GM18511 (cell line): ENCODE data around the gene RASL10B.
"Not testable (repeated sequence)": the region's sequence is repeated elsewhere in the genome, so short reads cannot be mapped to it uniquely, and the experiment has no call there.

Source experiments
- ATAC-seq: cut with Tn5 transposase; IDR thresholded peaks from one replicate; pipeline ENCODE4 v1.9.1; 2021; ENCODE audit warnings: mild to moderate bottlenecking, moderate library complexity; ENCODE audit not compliant: unreplicated experiment

RASL10B gene

GRCh38 chr17:35740997-35741931, 9.8 kb downstream of the RASL10B start:
- ATAC-seq, result no peak

DNA sequence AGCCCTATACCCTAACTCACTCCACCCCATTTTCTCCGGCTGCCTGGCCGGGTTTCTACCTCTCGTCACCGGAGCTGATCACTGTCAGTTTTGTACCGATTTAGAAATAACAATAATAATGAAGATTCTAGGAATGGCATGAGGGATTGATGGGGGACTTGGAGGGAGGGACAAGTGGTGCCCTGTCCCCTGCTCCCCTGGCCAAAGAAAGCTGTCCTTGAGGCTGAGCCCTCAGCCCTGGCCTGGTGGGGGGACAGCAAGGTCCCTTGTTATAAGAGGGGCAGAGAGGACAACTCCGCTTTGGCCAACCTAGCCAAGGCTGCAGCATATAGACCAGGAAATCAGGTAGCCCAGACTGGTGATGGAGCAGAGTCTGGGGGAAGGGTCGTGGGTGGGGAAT, 11.1 kb downstream of the RASL10B start:
- no peak for ATAC-seq

GRCh38 chr17:35742896-35743477, 11.5 kb downstream of the RASL10B start:
- no peak for ATAC-seq

DNA sequence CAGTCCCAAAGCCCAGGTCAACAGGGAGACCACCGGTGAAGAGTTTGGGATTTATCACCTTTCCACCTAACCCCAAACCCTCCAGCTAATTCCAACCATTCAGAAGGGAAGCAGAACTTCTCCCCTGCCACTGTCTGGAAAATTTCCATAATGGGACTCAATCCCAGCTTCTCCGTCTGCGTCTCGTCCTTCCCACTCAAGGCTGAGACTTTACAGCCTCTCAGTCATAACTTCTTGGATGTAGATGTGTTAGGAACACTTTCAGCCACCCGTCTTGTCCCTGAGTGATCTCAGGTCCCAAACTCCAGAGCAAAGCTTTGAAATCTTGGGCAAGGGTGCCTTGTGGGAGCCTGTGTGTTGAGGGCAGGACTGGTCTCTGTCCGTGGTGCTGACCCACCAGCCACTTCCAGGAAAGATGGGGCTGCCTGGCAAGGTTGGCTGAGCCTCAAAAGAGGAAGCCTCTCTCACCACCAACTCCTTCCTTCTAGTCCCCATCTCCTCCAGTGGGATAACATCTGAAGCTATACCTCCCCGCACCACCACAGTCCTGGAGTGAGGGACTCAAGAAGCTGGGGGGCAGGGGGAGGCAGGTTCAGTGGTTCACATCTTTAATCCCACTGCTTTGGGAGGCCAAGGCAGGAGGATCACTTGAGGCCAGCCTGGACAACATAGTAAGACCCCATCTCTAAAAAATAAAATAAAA, 12.3 kb downstream of the RASL10B start:
- no peak for ATAC-seq

DNA sequence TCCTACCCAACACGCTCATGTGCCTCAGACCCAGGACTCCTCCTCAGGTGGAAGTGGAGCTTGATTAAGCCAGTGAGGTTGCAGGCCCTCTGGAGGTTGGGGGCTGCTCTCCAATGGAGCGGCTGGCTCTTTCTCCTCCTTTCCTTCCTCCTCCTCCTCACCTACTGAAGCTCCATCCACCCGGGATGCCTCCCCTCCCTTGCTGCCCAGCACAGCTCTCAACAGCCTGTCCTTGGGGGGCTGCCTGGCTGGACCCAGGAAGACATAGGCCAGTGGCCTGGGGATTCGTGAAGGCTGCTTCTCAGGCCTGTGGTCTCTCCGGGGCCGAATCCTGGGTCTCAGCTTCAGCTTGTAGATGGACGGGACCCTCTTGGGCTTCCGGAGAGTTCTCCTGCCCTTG, 13.4 kb downstream of the RASL10B start:
- ATAC-seq, result no peak

DNA sequence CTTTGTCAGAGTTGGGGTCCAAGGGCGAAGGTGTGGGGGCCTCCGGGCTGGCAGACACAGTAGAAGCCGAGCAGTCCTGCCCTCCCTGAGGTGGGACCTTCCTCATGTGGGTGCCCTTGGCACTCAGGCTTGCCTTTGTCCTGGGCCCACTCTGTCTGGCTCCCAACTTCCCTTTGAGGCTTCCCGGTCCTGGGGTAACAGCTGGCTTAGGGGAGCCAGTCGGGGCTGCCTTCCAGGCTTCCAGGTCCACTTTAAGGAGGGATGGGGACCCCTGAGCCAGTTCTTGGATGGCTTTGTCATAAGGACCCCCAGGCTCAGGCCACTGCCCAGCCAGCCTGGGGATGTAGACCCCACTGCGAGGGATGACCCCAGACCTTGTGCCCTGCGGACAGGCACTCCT, 13.8 kb downstream of the RASL10B start:
- no peak for ATAC-seq

GRCh38 chr17:35745749-35746320, 14.4 kb downstream of the RASL10B start:
- ATAC-seq, result no peak

- no peak for ATAC-seq
Observed at GRCh38 chr17:35747540-35748017, 16.1 kb downstream of the RASL10B start.

DNA sequence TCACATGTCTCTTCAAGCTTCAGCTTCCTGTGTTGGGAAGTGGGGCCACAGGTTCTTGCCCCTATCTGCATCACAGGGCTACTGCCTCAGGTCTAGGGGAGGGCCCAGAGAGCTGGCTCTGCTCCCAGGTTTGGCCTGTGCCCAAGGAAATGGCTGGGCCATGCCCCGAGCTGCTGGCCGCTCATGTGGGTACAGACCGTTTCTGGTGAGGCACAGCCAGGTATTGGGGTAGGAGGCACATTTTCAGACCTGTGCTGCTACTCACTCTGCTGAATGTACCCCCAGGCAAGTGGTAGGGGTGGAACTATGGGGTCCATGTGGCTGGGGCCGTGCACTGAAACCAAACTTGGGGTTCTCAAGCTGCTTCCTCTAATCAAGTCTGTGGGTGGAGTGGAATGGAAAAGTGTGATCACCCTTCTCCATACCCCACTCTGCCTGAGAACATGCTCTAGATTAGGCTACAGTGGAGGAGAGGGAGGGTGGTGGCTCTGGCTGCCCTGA, 17.0 kb downstream of the RASL10B start:
- no peak for ATAC-seq

- ATAC-seq, result no peak
Observed at GRCh38 chr17:35748979-35749378, 17.5 kb downstream of the RASL10B start.

- ATAC-seq, result no peak
Observed at GRCh38 chr17:35749560-35750412, 18.3 kb downstream of the RASL10B start.

GRCh38 chr17:35750526-35751395, 19.3 kb downstream of the RASL10B start:
- ATAC-seq, result no peak

DNA sequence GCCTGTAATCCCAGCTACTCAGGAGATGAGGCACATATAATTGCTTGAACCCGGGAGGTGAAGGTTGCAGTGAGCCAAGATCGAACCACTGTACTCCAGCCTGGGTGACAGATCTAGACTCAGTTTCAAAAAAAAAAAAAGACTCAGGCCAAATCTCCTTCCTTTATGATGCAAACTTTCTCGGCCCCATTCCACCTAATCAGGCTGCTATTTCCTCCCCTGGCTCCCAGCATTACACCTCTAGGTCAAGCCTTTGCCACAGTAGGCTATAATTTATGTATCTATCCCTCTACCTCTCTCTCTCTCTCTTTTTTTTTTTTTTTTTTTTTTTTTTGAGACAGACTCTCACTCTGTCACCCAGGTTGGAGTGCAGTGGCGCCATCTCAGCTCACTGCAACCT, 20.1 kb downstream of the RASL10B start:
- not testable (repeated sequence) for ATAC-seq

GRCh38 chr17:35752471-35752870, 21.0 kb downstream of the RASL10B start:
- no peak for ATAC-seq

DNA sequence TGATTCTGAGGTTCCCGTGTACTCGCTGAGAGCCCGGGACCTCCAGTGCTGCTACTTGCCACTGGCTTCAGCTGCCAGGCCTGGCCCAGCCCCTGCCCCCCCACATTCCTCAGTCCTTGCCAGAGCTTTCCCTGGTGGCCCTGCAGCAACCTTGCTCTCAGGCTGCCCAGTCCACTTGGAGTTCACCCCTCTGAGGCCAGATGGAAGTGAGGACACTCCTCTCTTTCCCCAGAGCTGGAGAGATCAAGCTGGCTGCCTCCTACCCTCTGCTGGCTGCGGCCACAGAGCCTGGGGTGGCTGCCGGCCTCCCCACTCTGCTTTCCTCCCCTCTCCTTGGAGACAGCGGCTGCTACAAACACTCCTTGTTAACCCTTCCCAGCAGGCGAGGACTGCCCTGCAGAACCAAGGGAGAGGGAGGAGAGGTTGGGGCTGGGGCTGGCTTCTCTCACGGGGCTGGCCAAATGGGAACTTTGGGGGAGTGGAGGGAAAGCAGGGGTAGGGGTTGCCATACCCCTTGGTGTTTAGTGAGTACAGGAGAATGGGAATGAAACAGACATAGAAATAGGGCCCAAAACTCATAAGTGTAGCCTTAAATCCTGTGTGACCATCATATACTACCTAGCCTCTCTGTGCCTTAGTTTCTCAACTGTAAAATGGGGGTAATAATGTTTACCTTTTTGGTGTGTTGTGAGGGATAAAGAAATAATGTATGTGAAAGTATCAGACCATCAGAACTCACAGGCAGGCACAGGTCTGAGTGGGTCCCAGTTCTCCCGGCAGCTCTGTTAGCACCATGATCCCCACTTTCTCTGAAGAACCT, 21.7 kb downstream of the RASL10B start, which contains the start of gene GAS2L2:
GAS2L2 (minus strand) TSS at position 295 of the 820 bp plus-strand sequence. CDS start 389 bp downstream, outside the sequence.
- ATAC-seq, result no peak

DNA sequence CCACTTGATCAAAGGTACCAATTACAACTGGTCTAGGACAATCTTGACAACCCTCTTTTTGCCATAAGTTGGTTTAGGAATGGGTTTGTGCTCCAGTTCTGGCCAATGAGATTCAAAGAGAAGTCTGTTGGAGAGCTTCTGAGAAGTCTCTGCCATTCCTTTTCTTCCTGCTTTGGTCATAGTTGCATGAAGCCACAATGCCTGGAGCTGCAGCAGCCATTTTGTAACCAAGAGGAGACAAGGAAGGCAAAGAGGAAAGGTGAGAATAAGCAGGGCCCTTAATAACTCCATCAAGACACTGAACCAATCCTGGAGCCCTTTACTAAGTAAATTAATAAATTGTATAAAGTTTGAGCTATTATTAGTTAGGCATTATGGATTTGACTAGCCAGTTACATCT, 25.8 kb downstream of the RASL10B start:
- ATAC-seq, result no peak

GRCh38 chr17:35760587-35760986, 29.1 kb downstream of the RASL10B start, which contains the start of gene C17orf50:
Gene C17orf50 (plus strand): TSS chr17:35760887. CDS start chr17:35760942, 55 bp downstream.
- no peak for ATAC-seq

GRCh38 chr17:35761601-35762000, 30.2 kb downstream of the RASL10B start:
- no peak for ATAC-seq
